ENCODE measurements around the gene SACM1L.

Gene SACM1L

GRCh38 chr3:45751537-45752242, 62.5 kb downstream of the SACM1L start:
- no peaks in the 10 kb centered on the region for H3K27me3 ChIP-seq (ENCODE audit: control insufficient read depth in 3 of 3, insufficient read depth in 3 of 3, low read depth in 1 of 3, low read length in 3 of 3)
- H3K4me1 ChIP-seq (ENCODE audit: control insufficient read depth in 2 of 2, insufficient read depth in 1 of 2, low read depth in 1 of 2, low read length in 2 of 2), result no peaks in the 10 kb centered on the region
- H3K18ac ChIP-seq (ENCODE audit: low read length), result no peak overlapping the region
- H3K4ac ChIP-seq (ENCODE audit: low read length), result no peak overlapping the region
- peaks cover 6 to 13% of the 10 kb centered on the region in 2 donors for H3K36me3 ChIP-seq (replicated peaks in 1 of 2; ENCODE audit: control insufficient read depth in 2 of 2, insufficient read depth in 2 of 2, low read length in 2 of 2)
- no peak overlapping the region for H2BK15ac ChIP-seq (ENCODE audit: low read length)
- H4K8ac ChIP-seq (ENCODE audit: low read depth, low read length), result no peak overlapping the region
- H2BK5ac ChIP-seq (ENCODE audit: low read length), result no peak overlapping the region
- H4K91ac ChIP-seq (ENCODE audit: low read depth, low read length, poor library complexity), result no peak overlapping the region
- no CpG with 5 or more reads among the region's 7 CpGs for WGBS, 2 donors (ENCODE audit: extremely low coverage in 2 of 2, insufficient read length in 2 of 2, insufficient replicate concordance in 1 of 2)
- H3K79me1 ChIP-seq (ENCODE audit: low read depth, low read length), result no peaks in the 10 kb centered on the region
- H3K9me3 ChIP-seq (replicated peaks in 1 of 2; ENCODE audit: control insufficient read depth in 2 of 2, insufficient read depth in 1 of 2, low read depth in 1 of 2, low read length in 2 of 2), result no peaks in the 10 kb centered on the region
- no peak overlapping the region for H2BK120ac ChIP-seq (ENCODE audit: low read depth, low read length)
- no peak overlapping the region for H3K4me2 ChIP-seq (ENCODE audit: insufficient read depth, low read length, poor library complexity, severe bottlenecking)
- no peak overlapping the region for H2AK5ac ChIP-seq (ENCODE audit: low read depth, low read length)
- no peak for DNase-seq (ENCODE audit: low spot score)
- no peak overlapping the region for H3K14ac ChIP-seq (ENCODE audit: low read length)
- no peak overlapping the region for H3K27ac ChIP-seq (replicated peaks; ENCODE audit: low read length)
- no peak overlapping the region for H2AFZ ChIP-seq (ENCODE audit: low read length)
- H2BK12ac ChIP-seq (ENCODE audit: low read length), result no peak overlapping the region
- H3K9ac ChIP-seq (ENCODE audit: low read depth, low read length, poor library complexity), result no peak overlapping the region
- no peak overlapping the region for H3K4me3 ChIP-seq (ENCODE audit: low read length in 2 of 2)
- H3K23ac ChIP-seq (ENCODE audit: low read depth, low read length, poor library complexity), result no peak overlapping the region

DNA sequence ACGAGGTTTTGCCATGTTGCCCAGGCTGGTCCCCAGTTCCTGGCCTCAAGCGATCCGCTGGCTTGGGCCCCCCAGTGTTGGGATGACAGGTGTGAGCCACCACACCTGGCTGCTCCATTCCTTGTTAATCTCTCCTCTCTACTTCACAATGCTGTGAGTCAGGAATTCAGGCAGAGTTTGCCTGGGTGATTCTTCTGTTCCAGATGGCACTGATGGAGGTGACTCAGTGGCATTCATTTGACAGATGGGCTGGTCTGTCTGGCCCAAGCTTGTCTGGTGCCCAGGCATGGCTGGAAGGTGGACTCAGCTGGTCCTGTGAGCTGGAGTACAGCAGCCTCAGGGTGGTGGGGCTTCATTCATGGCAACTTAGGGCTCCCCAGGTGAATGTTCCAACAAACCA, 63.9 kb downstream of the SACM1L start:
- H2BK5ac ChIP-seq (ENCODE audit: low read length), result no peak overlapping the region
- no peak overlapping the region for H2AFZ ChIP-seq (ENCODE audit: low read length)
- no peak overlapping the region for H2AK5ac ChIP-seq (ENCODE audit: low read depth, low read length)
- no peak overlapping the region for H3K4me3 ChIP-seq (ENCODE audit: low read length in 2 of 2)
- H2BK120ac ChIP-seq (ENCODE audit: low read depth, low read length), result no peak overlapping the region
- no CpG with 5 or more reads among the region's 3 CpGs for WGBS, 2 donors (ENCODE audit: extremely low coverage in 2 of 2, insufficient read length in 2 of 2, insufficient replicate concordance in 1 of 2)
- no peaks in the 10 kb centered on the region for H3K4me1 ChIP-seq (ENCODE audit: control insufficient read depth in 2 of 2, insufficient read depth in 1 of 2, low read depth in 1 of 2, low read length in 2 of 2)
- H3K79me1 ChIP-seq (ENCODE audit: low read depth, low read length), result no peaks in the 10 kb centered on the region
- no peak overlapping the region for H3K18ac ChIP-seq (ENCODE audit: low read length)
- H3K9ac ChIP-seq (ENCODE audit: low read depth, low read length, poor library complexity), result no peak overlapping the region
- H3K9me3 ChIP-seq (replicated peaks in 1 of 2; ENCODE audit: control insufficient read depth in 2 of 2, insufficient read depth in 1 of 2, low read depth in 1 of 2, low read length in 2 of 2), result no peaks in the 10 kb centered on the region
- peaks cover 2 to 4% of the 10 kb centered on the region in 2 donors for H3K36me3 ChIP-seq (replicated peaks in 1 of 2; ENCODE audit: control insufficient read depth in 2 of 2, insufficient read depth in 2 of 2, low read length in 2 of 2)
- no peak overlapping the region for H2BK15ac ChIP-seq (ENCODE audit: low read length)
- H4K91ac ChIP-seq (ENCODE audit: low read depth, low read length, poor library complexity), result no peak overlapping the region
- H3K4ac ChIP-seq (ENCODE audit: low read length), result no peak overlapping the region
- no peak overlapping the region for H4K8ac ChIP-seq (ENCODE audit: low read depth, low read length)
- no peaks in the 10 kb centered on the region for H3K27me3 ChIP-seq (ENCODE audit: control insufficient read depth in 3 of 3, insufficient read depth in 3 of 3, low read depth in 1 of 3, low read length in 3 of 3)
- no peak for DNase-seq (ENCODE audit: low spot score)
- H3K27ac ChIP-seq (replicated peaks; ENCODE audit: low read length), result no peak overlapping the region
- H2BK12ac ChIP-seq (ENCODE audit: low read length), result no peak overlapping the region
- H3K23ac ChIP-seq (ENCODE audit: low read depth, low read length, poor library complexity), result no peak overlapping the region
- no peak overlapping the region for H3K14ac ChIP-seq (ENCODE audit: low read length)
- no peak overlapping the region for H3K4me2 ChIP-seq (ENCODE audit: insufficient read depth, low read length, poor library complexity, severe bottlenecking)

DNA sequence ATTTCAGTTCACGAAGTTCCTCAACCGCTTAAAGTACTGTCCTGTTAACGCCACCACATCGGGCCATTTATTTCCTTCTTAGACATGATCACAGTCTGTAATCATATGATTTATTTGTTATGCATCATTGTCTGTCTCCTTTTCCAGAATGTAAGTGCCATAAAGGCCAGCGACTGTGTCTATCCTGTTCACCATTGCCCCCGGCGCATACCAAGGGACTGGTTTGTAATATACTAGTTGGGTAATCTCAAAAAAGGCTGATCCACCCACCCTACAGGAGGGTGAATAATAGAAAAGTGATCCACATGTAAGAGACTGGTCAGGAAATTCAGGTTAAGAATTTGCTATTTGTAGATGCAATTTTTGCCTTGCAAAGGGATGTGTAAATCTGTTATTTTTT, 65.3 kb downstream of the SACM1L start:
- Histone ChIP-seq H3K4me2 (ENCODE audit: insufficient read depth, low read length, poor library complexity, severe bottlenecking) (no peak overlapping the region), H2AK5ac (ENCODE audit: low read depth, low read length) (no peak overlapping the region), H2AFZ (ENCODE audit: low read length) (no peak overlapping the region), H2BK12ac (ENCODE audit: low read length) (no peak overlapping the region), H3K9me3 (replicated peaks in 1 of 2; ENCODE audit: control insufficient read depth in 2 of 2, insufficient read depth in 1 of 2, low read depth in 1 of 2, low read length in 2 of 2) (no peaks in the 10 kb centered on the region), H3K4me1 (ENCODE audit: control insufficient read depth in 2 of 2, insufficient read depth in 1 of 2, low read depth in 1 of 2, low read length in 2 of 2) (no peaks in the 10 kb centered on the region), H2BK120ac (ENCODE audit: low read depth, low read length) (no peak overlapping the region), H3K27me3 (ENCODE audit: control insufficient read depth in 3 of 3, insufficient read depth in 3 of 3, low read depth in 1 of 3, low read length in 3 of 3) (no peaks in the 10 kb centered on the region), H3K9ac (ENCODE audit: low read depth, low read length, poor library complexity) (no peak overlapping the region), H3K14ac (ENCODE audit: low read length) (no peak overlapping the region), H3K79me1 (ENCODE audit: low read depth, low read length) (no peaks in the 10 kb centered on the region), H3K18ac (ENCODE audit: low read length) (no peak overlapping the region), H3K23ac (ENCODE audit: low read depth, low read length, poor library complexity) (no peak overlapping the region), H2BK15ac (ENCODE audit: low read length) (no peak overlapping the region), H4K8ac (ENCODE audit: low read depth, low read length) (no peak overlapping the region), H3K27ac (replicated peaks; ENCODE audit: low read length) (no peak overlapping the region), H3K36me3 (replicated peaks in 1 of 2; ENCODE audit: control insufficient read depth in 2 of 2, insufficient read depth in 2 of 2, low read length in 2 of 2) (peaks cover 0 to 2% of the 10 kb centered on the region in 2 donors), H4K91ac (ENCODE audit: low read depth, low read length, poor library complexity) (no peak overlapping the region), H3K4ac (ENCODE audit: low read length) (no peak overlapping the region), H3K4me3 (ENCODE audit: low read length in 2 of 2) (no peak overlapping the region), H2BK5ac (ENCODE audit: low read length) (no peak overlapping the region)
- no peak for DNase-seq (ENCODE audit: low spot score)
- no CpG with 5 or more reads among the region's 7 CpGs for WGBS, 2 donors (ENCODE audit: extremely low coverage in 2 of 2, insufficient read length in 2 of 2, insufficient replicate concordance in 1 of 2)

- no peak overlapping the region for H3K14ac ChIP-seq (ENCODE audit: low read length)
- DNase-seq (ENCODE audit: low spot score), result no peak
Observed at GRCh38 chr3:45756055-45756454, 66.9 kb downstream of the SACM1L start.

More at GRCh38 chr3:45756055-45756454, 66.9 kb downstream of the SACM1L start:
- H3K18ac ChIP-seq (ENCODE audit: low read length), result no peak overlapping the region
- H4K8ac ChIP-seq (ENCODE audit: low read depth, low read length), result no peak overlapping the region
- H3K27me3 ChIP-seq (ENCODE audit: control insufficient read depth in 3 of 3, insufficient read depth in 3 of 3, low read depth in 1 of 3, low read length in 3 of 3), result no peaks in the 10 kb centered on the region
- no peaks in the 10 kb centered on the region for H3K4me1 ChIP-seq (ENCODE audit: control insufficient read depth in 2 of 2, insufficient read depth in 1 of 2, low read depth in 1 of 2, low read length in 2 of 2)
- H2BK12ac ChIP-seq (ENCODE audit: low read length), result no peak overlapping the region
- no CpG with 5 or more reads among the region's 6 CpGs for WGBS, 2 donors (ENCODE audit: extremely low coverage in 2 of 2, insufficient read length in 2 of 2, insufficient replicate concordance in 1 of 2)
- H3K4me2 ChIP-seq (ENCODE audit: insufficient read depth, low read length, poor library complexity, severe bottlenecking), result no peak overlapping the region
- no peak overlapping the region for H2BK15ac ChIP-seq (ENCODE audit: low read length)
- H4K91ac ChIP-seq (ENCODE audit: low read depth, low read length, poor library complexity), result no peak overlapping the region
- no peak overlapping the region for H3K9ac ChIP-seq (ENCODE audit: low read depth, low read length, poor library complexity)
- no peaks in the 10 kb centered on the region for H3K36me3 ChIP-seq (replicated peaks in 1 of 2; ENCODE audit: control insufficient read depth in 2 of 2, insufficient read depth in 2 of 2, low read length in 2 of 2)
- H3K9me3 ChIP-seq (replicated peaks in 1 of 2; ENCODE audit: control insufficient read depth in 2 of 2, insufficient read depth in 1 of 2, low read depth in 1 of 2, low read length in 2 of 2), result no peaks in the 10 kb centered on the region
- no peaks in the 10 kb centered on the region for H3K79me1 ChIP-seq (ENCODE audit: low read depth, low read length)
- no peak overlapping the region for H3K27ac ChIP-seq (replicated peaks; ENCODE audit: low read length)
- H3K4ac ChIP-seq (ENCODE audit: low read length), result no peak overlapping the region
- no peak overlapping the region for H3K4me3 ChIP-seq (ENCODE audit: low read length in 2 of 2)
- H2AFZ ChIP-seq (ENCODE audit: low read length), result no peak overlapping the region
- no peak overlapping the region for H3K23ac ChIP-seq (ENCODE audit: low read depth, low read length, poor library complexity)
- H2AK5ac ChIP-seq (ENCODE audit: low read depth, low read length), result no peak overlapping the region
- H2BK5ac ChIP-seq (ENCODE audit: low read length), result no peak overlapping the region
- H2BK120ac ChIP-seq (ENCODE audit: low read depth, low read length), result no peak overlapping the region

Measured in neuronal stem cell (in vitro differentiated cells).